Epidermal melanocyte (primary cell): ENCODE measurements around the gene EXOC1L.

Experiments
- DNase-seq: peaks from one replicate; pipeline ENCODE4 v3.0.0; 2011; ENCODE audit warnings: low spot score; ENCODE audit not compliant: insufficient read length

EXOC1L gene, protein sequence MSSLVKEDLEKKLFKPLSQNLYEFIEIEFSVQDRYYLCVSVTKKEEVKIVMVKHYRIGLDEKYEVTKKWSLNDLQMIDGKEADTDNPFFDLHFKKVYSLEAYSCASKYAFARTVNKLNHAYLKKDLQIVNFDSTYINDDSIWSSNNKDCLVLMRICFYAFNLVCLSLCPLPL

DNA sequence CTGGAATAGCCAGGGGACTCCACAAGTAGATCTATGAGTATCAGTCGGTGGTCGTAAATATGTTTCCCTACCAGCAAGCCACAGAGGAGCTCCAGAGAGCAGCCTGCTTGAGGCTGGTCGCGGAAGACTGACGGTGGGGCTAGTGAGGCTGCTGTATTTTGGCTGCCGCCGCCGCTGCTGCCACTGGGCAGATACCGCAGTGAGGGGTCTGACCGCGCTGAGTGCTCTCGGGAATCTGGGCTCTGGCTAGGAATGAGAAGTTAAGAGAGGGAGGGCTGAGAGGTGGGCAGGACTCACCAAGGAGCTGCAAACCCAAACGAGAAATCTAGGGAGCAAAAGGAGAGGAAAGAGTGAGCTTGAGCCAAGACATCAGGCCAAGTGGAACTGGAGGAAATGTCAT, at the start of gene EXOC1L:
TSS of gene EXOC1L (plus strand) at position 157 of the 400 bp plus-strand sequence. CDS start at position 394, 237 bp downstream.
- no peak for DNase-seq

DNA sequence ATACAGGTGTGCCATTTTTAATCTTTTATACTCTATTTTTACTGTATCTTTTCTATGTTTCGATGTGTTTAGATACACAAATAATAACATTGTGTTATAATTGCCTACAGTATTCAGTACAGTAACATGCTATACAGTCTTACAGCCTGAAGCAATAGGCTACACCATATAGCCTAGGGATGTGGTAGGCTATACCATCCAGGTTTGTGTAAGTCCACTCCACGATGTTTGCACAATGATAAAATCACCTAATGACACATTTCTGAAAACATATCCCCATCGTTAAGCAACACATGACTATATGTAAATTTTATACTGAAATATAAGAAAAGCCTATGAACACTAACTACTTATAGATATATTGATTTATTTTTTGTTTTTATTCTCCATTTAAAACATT, 48.9 kb upstream of the EXOC1L start:
- DNase-seq: no peak

- no peak for DNase-seq
These were observed 38.2 kb upstream of the EXOC1L start for GRCh38 chr4:55781341-55781740.

- DNase-seq: no peak
These were observed 37.8 kb upstream of the EXOC1L start for GRCh38 chr4:55781812-55782211.

DNA sequence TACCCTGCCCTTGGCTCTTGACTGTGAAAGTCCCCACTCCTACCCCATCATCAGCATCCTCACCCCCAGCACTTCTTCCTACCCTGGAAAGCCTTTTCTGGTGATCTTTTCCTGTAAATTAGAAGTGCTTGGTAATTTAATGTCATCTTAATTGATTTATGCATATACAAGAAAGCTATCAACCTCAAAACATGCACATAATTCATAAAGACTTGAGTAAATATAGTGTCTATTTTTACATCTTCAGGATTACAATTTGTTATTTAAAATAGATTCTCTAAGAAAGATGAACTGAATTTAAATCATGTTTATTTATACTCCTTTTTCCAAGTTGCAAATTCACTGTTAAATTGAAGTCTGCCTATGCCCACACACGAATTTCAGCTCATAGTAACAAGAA, 36.0 kb upstream of the EXOC1L start:
- DNase-seq: no peak

DNA sequence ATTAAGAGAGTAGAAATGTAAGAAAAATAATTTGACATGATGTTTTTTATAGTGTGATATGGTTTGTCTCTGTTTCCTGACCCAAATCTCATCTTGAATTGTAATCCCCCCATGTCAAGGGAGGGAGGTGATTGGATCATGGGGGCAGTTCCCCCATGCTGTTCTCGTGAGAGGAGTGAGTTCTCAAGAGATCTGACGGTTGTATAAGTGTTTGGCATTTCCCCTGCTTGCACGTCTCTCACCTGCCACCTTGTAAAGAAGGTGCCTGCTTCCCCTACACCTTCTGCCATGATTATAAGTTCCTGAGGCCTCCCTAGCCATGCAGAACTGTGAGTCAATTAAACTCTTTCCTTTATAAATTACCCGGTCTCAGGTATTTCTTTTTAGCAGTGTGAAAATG, 34.8 kb upstream of the EXOC1L start:
- no peak for DNase-seq

DNA sequence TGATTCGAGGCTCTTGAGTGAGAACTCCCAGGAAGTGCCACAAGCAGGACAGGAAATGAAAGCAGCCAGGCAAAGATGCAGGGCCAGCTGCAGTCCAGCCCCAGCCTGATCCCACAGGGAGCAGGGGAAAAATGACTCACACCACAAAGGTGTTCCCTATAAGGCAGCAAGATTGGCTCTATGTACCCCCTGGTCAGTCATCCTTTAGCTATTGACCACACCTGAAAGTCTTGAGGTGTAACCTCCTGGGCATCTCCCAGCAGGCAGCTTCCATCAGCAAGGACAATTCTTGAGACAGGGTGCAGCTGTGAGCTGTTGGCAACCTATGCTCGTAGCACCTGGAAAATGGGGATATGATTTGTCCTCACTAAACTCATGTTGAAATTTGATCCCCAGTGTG, 27.9 kb upstream of the EXOC1L start:
- no peak for DNase-seq

DNA sequence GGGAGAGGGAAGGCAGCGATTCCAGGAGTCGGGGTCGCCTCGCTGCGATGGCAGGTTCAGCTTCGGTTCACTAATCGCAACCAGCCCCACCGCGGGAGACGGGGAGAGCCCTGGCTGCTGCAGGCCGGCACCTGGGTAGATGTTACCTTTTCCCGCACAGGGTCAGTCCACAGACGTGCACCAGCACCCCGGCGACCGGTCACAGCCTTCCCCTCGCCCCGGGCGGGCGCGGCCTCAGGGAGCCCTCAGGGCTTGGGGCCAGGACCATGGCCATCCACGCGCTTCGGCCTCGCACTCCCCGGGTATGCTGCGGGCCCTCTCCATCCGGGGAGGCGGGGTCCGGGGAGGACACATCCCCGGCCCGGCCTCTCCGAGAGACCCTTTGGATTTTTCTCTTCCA, 26.1 kb upstream of the EXOC1L start:
- no peak for DNase-seq

DNA sequence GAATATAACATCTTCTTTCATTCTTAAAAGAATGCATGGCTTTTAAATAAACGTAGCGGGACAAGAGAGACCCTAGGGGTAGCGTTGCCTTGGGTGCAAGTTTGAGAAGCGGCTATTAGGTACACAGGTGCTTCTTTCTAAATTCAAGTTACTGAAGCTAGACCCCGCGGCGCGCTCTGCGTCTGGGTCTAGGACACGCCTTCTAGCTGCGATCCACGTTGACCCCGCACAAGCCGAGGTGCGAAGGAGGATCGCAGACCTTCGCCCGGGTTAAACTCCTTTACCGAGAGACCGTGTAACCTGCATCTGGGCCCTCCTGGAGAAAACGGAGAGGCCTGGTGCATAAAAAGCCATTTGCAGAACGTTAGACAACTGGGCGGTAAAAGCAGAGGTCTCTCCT, 25.5 kb upstream of the EXOC1L start:
- no peak for DNase-seq

- no peak for DNase-seq
These were observed 24.2 kb upstream of the EXOC1L start for GRCh38 chr4:55795341-55795740.

GRCh38 chr4:55801498-55801897, 18.1 kb upstream of the EXOC1L start:
- no peak for DNase-seq

DNA sequence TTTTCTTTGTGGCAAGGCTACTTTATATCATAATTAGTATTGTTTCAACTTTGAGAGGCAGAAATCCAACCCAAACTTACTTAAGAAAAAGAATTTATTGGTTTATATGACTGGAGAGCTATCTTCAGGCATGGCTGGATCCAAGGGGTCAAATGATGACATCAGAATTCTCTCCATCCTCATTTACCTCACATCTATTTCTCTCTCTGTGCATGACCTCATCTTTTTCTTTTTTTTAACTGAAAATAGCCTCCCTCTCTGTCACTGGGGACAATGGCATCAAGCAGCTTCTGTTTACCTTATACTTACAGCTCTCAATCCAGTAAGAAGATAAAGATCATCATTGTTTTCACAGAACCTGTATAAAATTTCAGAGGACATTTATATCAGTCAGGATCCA, 12.0 kb upstream of the EXOC1L start:
- no peak for DNase-seq

DNA sequence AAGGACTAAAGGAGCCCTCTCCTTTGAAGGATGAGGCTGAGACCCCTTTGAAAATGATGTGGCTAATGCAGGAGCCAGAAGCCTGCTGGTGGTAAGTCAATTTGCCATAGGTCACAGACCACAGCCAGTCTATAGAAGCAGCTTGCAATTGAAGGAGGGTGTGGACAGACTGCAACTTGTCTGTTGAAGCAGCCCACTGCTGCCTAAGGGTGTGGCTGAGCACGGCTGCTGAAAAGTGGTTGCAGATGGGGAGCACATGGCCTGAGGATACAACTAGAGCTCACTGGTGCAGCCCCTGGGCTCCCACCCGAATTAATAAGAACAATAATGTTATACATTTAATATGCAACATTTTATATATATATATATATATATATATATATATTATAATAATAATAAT, 11.4 kb upstream of the EXOC1L start:
- no peak for DNase-seq

DNA sequence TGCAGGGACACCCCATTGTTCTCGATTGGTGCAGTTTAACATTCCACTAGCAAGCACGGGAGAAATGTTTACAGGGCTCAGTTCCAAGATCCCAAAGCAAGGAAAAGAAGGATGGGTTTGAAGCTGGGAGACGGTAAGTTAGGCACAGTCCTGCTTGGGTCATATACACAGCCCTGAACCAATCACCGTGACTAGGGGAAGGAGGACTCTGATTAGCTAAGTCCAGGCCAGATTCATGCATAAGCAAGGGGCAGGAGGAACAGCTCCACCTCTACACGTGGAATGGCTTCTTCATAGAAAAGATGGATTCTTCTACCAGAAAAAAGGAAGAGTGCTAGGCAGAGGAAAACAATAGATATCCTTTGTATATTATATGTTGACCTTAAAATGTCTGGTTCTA, 11.0 kb upstream of the EXOC1L start:
- no peak for DNase-seq

GRCh38 chr4:55817691-55818090, 1.9 kb upstream of the EXOC1L start:
- no peak for DNase-seq

DNA sequence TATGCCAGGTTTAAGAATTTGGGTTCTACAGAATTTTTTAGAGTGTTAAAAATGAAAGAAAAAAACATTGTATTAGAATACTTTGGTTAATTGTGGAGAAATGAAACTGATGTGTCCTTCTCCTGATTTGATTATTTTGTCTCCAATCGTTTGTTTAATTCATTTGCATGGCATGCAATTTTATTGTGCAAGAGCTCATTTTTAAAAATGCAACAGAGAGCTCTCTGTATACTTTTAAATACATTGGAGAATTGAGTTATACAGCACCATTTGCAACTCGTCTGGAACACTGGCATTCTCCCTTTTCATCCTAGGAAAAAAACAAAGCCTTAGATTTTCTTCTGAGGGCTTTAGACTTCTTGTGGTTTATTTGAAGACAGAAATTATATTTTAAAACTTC, 689 bp downstream of the EXOC1L start:
- DNase-seq: no peak

- no peak for DNase-seq
These were observed 2.7 kb downstream of the EXOC1L start for GRCh38 chr4:55822329-55822728.

GRCh38 chr4:55824865-55825264, 5.3 kb downstream of the EXOC1L start:
- no peak for DNase-seq

GRCh38 chr4:55826986-55827385, 7.4 kb downstream of the EXOC1L start:
- no peak for DNase-seq

DNA sequence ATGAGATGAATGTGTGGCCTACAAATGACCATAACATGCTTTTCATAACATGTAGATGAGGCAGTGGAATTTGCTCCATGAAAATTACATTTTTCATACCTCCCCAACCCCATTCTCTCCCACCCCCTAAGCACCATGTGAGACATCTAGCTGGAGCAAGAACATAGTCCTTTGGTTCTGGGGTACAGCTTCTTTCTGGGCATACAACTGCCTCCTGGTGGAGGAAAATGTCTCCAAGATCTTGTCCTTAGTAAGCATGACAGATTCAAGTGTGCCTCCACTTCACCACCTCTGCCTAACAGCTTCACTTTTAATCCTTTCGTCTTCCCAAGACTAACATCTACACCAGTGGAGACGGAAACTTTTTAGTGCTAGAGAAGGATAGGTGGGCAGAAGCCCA, 8.0 kb downstream of the EXOC1L start:
- no peak for DNase-seq

DNA sequence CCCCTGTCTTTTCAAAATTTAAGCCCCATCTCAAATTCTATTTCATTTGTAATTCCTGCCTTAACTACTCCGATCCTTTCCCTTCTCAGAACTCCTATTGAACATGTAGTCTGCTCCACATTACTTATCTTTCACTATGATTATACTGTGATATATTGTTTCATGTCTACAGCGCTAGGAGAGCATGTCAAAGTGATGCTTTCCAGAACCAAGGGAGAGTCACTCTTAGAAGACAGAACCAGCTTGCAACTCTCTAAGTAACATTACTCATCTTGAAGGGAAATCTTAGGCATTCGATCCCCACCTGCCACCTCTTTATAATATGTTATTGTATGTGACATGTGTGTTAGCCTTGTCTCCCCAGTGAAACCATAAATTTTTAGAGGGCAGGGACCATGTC, 10.5 kb downstream of the EXOC1L start:
- DNase-seq: no peak

- no peak for DNase-seq
These were observed 11.1 kb downstream of the EXOC1L start for GRCh38 chr4:55830716-55831115.

GRCh38 chr4:55834086-55834795, 14.7 kb downstream of the EXOC1L start:
- no peak for DNase-seq
